ENCODE data around the gene TMEM187. TPM values are rescaled to one million over a fixed set of nuclear protein-coding genes. Genes with fewer than 3 reads are reported as not detected.

Gene TMEM187
- total and polyA plus RNA-seq, 10 of the 15 experiments (the other 5 are each of a cell fraction or from before 2014, with no cell fraction given), result 0.45 to 8.5 (median 4.1) TPM

DNA sequence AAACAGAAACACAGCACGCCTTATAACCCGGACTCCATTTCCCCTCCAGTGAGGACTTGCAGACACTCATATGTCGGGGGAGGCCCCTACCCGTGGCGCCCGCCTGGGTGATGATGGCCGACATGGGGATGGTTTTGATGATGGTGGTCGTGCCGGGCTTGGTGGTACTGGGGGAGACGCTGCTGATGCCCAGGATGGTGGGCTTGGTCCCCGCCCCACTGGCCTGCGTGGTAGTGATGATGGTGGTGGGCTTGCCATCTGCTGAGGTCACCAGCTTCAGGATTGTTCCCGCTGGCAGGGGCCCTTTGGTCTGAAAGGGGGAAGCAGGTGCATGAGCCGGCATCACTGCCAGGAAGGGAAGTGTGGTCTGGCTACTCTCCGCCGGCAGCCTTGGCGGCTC lies 15.3 kb upstream of the TMEM187 start:
- Histone ChIP-seq H3K79me2 (ENCODE audit: control insufficient read depth, insufficient read depth, low read length) (no peaks in the 10 kb centered on the region; the same call in 1 of the 2 replicates), H3K9ac (ENCODE audit: control insufficient read depth, insufficient read depth, low read length) (no peak overlapping the region), H3K27ac (ENCODE audit: control insufficient read depth, insufficient read depth) (no peak overlapping the region), H3K36me3 (ENCODE audit: control insufficient read depth in 2 of 2, insufficient read depth in 2 of 2, low read length in 1 of 2) (peaks cover 17 to 78% of the 10 kb centered on the region in 2 experiments), H3K4me2 (ENCODE audit: control insufficient read depth, insufficient read depth) (no peak overlapping the region), H2AFZ (ENCODE audit: control insufficient read depth, low read depth, low read length) (no peak overlapping the region), H4K20me1 (ENCODE audit: control insufficient read depth, insufficient read depth) (no peaks in the 10 kb centered on the region), H3K4me1 (ENCODE audit: control insufficient read depth, insufficient read depth, low read length) (no peaks in the 10 kb centered on the region), H3K4me3 (no peak overlapping the region), H3K9me3 (replicated peaks; ENCODE audit: control insufficient read depth, insufficient read depth, low read length) (no peaks in the 10 kb centered on the region), H3K27me3 (replicated peaks in 1 of 2; ENCODE audit: control insufficient read depth in 2 of 2, insufficient read depth in 2 of 2, low read length in 1 of 2) (no peaks in the 10 kb centered on the region)
- FAIRE-seq (no peak), ATAC-seq (no peak), DNase-seq (ENCODE audit: low read depth, low spot score) (no peak)
- TF ChIP-seq MYC (IDR thresholded peaks at IDR 0.05; ENCODE audit: insufficient read depth, insufficient read length, insufficient replicate concordance, low read length, severe bottlenecking) (no peak), KDM1A (IDR thresholded peaks at IDR 0.05; ENCODE audit: borderline replicate concordance) (no peak), IRF4 (IDR thresholded peaks at IDR 0.05; ENCODE audit: low read depth, low read length) (no peak)
- TF ChIP-seq, protein P1, sequence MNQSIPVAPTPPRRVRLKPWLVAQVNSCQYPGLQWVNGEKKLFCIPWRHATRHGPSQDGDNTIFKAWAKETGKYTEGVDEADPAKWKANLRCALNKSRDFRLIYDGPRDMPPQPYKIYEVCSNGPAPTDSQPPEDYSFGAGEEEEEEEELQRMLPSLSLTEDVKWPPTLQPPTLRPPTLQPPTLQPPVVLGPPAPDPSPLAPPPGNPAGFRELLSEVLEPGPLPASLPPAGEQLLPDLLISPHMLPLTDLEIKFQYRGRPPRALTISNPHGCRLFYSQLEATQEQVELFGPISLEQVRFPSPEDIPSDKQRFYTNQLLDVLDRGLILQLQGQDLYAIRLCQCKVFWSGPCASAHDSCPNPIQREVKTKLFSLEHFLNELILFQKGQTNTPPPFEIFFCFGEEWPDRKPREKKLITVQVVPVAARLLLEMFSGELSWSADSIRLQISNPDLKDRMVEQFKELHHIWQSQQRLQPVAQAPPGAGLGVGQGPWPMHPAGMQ (IDR thresholded peaks at IDR 0.05; ENCODE audit: borderline replicate concordance), result no peak
- TF ChIP-seq, protein P2, sequence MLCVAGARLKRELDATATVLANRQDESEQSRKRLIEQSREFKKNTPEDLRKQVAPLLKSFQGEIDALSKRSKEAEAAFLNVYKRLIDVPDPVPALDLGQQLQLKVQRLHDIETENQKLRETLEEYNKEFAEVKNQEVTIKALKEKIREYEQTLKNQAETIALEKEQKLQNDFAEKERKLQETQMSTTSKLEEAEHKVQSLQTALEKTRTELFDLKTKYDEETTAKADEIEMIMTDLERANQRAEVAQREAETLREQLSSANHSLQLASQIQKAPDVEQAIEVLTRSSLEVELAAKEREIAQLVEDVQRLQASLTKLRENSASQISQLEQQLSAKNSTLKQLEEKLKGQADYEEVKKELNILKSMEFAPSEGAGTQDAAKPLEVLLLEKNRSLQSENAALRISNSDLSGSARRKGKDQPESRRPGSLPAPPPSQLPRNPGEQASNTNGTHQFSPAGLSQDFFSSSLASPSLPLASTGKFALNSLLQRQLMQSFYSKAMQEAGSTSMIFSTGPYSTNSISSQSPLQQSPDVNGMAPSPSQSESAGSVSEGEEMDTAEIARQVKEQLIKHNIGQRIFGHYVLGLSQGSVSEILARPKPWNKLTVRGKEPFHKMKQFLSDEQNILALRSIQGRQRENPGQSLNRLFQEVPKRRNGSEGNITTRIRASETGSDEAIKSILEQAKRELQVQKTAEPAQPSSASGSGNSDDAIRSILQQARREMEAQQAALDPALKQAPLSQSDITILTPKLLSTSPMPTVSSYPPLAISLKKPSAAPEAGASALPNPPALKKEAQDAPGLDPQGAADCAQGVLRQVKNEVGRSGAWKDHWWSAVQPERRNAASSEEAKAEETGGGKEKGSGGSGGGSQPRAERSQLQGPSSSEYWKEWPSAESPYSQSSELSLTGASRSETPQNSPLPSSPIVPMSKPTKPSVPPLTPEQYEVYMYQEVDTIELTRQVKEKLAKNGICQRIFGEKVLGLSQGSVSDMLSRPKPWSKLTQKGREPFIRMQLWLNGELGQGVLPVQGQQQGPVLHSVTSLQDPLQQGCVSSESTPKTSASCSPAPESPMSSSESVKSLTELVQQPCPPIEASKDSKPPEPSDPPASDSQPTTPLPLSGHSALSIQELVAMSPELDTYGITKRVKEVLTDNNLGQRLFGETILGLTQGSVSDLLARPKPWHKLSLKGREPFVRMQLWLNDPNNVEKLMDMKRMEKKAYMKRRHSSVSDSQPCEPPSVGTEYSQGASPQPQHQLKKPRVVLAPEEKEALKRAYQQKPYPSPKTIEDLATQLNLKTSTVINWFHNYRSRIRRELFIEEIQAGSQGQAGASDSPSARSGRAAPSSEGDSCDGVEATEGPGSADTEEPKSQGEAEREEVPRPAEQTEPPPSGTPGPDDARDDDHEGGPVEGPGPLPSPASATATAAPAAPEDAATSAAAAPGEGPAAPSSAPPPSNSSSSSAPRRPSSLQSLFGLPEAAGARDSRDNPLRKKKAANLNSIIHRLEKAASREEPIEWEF (IDR thresholded peaks at IDR 0.05; ENCODE audit: insufficient replicate concordance, low read depth, low read length), result no peak
- ChIA-PET CTCF (no interaction called here), SMC1A (ENCODE audit: uncharacterized antibody, unreplicated experiment) (no interaction called here), RAD21 (ENCODE audit: unreplicated experiment) (no interaction called here), POLR2A (no interaction called here)
- intact Hi-C loops (cut with micrococcal nuclease; ENCODE audit: unreplicated experiment) (no loop called here), in situ Hi-C loops (cut with MboI) (no loop called here)
- WGBS (ENCODE audit: insufficient coverage, insufficient replicate concordance, low lambda C conversion rate, missing lambda C conversion rate), result 94% methylated on average over 17 of the region's 17 CpGs
- BruUV-seq (replicated peaks), result no TSS peak

Measured in GM12878 (cell line).